GM21423 (cell line): ENCODE data around the gene FAM217B.

Experiments used
- ATAC-seq: cut with Tn5 transposase; IDR thresholded peaks from one replicate; pipeline ENCODE4 v1.9.1; 2021; ENCODE audit warnings: mild to moderate bottlenecking, moderate library complexity; ENCODE audit not compliant: unreplicated experiment

Gene FAM217B

GRCh38 chr20:59972037-59972801 is 32.0 kb downstream of the FAM217B start:
- ATAC-seq = no peak

DNA sequence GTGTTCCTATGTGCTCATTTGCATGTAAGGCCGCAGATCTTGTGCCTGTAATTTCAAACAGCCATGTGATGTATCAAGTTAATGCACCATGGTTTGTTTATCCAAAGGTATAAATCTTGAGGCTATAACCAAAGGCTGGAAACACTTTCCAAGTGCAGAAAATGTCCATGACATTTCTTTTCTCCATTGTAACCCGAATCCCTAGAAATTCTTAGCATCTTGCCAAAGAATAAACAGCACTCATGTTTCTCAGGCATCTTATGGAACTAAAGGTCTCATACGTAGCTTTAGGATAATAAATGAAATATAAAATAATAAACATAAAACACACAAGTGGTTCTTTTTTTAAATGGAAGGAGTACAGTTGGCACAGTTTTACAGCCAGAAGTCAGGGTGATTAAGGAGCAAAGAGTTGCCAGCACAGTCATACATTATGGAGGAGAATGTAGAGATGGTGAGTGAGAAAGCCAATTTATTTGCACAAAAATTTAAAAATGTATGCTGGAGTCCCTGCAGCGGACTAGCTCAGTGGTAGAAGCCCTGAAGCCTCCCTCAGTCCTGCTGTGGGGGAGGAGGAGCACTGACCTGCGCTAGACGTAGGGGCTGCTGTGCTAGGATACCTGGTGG is 36.1 kb downstream of the FAM217B start:
- ATAC-seq = no peak

DNA sequence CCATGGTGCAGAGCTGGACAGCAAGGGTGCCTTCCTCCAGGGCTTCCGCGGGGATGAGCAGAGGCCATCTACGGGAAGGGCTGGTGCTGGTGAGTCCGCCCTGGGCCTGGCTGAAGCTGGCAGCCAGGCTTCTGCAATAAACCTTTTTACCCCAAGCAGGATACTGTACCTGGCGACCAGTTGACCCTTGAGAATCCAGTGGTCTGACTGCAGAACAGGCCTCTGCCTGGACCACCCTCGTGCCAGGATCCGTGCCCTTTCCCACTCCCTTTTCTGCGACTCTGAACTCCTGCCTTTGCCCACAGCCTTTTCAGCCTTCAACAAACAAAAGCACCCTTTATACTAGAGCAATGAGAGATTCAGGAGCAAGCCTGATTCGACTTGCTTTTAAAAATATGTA is 36.9 kb downstream of the FAM217B start:
- ATAC-seq = no peak

- no peak for ATAC-seq
Measured at GRCh38 chr20:59983076-59983475, 42.9 kb downstream of the FAM217B start.

- no peak for ATAC-seq
Measured at GRCh38 chr20:59984541-59984940, 44.4 kb downstream of the FAM217B start.

GRCh38 chr20:59985164-59985563 is 45.0 kb downstream of the FAM217B start:
- ATAC-seq = no peak

GRCh38 chr20:59985864-59986263 is 45.7 kb downstream of the FAM217B start:
- ATAC-seq = no peak

- ATAC-seq = no peak
Measured at GRCh38 chr20:59987135-59987534, 46.9 kb downstream of the FAM217B start.

- no peak for ATAC-seq
Measured at GRCh38 chr20:59988141-59988540, 48.0 kb downstream of the FAM217B start.

DNA sequence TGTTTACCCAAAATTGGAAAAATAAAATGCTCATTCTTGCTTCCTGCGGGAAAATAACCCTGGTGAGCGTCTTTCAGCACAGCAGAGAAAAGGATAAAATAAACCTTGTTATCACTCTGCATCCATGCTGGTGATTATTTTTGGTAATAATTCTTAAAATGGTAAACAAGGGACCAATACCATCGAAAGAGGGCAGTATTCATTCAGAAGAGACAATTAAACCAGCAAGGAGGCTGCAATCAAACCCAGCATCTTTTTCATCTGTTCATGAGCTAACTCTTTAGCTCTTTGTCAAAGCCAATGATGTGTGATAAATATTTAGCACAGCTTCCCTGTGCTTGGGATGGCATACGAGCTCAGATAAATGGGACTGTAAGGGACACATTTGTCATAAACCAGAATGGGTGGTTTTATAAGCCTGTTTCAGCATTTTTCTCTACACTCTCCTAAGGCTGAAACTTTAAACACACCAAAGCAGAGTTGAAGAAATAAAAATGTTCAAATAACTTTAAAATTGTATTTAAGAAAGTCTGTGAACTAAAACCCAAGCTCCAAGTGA is 52.4 kb downstream of the FAM217B start:
- no peak for ATAC-seq

DNA sequence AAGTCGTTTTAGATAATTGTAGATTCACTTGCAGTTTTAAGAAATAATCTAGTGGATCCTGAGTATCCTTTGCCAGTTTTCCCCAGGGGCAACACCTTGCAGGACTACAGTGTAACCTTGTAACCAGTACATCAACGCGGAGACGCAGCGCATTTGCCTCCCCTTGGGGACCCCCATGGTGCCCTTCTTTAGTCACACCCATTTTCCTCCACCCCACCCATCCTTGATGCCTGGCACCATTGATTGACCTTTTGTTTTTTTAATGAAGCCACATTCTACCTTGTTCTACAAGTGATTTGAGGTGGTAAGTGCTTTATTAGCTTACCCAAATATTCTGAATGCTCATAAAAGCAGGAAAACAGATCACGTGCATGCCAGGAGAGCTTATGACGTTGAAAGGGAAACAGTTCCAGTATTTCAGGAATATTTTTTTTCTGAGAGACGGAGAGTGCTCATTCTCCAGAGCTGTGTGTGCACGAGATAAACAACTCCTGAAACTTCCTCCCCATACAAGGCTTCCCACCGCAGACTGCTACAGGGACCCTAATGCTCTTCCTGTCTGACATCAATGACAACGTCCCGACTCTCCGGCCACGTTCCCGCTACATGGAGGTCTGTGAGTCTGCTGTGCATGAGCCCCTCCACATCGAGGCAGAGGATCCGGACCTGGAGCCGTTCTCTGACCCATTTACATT is 53.7 kb downstream of the FAM217B start:
- ATAC-seq = no peak

DNA sequence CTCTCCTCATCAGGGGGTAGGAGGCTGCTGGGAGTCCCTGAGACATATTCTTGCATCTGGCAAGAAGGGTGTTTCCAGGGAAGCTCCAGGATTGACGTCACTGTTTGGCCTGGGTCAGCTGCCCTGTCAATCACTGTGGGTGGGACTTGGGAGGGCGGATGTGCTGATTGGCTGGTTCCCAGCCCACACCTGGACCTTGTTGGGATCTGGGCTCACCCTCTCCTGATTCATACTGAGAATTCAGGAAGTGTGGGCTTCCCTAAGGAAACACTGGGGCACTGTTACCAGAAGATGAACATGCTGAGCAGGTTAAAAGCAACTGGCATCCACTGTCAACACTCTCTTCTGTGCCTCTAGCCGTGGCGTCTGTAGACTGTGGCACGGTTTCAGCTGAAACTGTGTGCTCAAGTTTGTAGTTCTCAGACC is 54.5 kb downstream of the FAM217B start:
- ATAC-seq = no peak

DNA sequence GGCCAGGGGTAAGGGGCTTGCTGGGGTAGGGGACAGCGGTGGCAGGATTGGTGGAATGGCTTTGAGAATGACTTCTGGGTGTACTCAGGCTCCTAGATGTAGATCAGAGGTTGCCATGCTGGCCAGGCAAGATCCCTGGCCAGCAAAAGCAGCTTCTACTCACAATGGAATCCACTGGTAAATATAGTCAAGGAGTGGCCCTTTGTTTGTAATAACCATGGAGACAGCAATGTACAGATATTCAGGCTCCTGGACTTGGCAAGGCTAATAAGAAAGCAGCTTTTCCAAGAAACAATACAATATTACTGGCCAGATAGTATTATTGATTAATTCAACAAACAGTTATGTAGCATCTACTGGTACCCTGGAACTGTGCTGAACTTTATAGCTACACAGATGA is 55.9 kb downstream of the FAM217B start:
- no peak for ATAC-seq

GRCh38 chr20:59997896-59998295 is 57.7 kb downstream of the FAM217B start:
- ATAC-seq = no peak
